Large intestine (tissue), 3 donors: Measurements from ENCODE around the gene PTGS2. TPM values are rescaled to one million over a fixed set of nuclear protein-coding genes. Genes with fewer than 3 reads are reported as not detected.

Experiments
- DNase-seq, 2 donors: peaks; one replicate each; pipeline versions ENCODE4 v3.0.0 to v3.0.0-alpha.2; 2013
- H3K27ac ChIP-seq: one replicate; pipeline ENCODE4 v1.5.1; 2013; ENCODE audit warnings: low read length
- H3K27me3 ChIP-seq: 2 replicates; pipeline ENCODE4 v1.6.1; 2013; ENCODE audit warnings: low read length; ENCODE audit not compliant: control insufficient read depth, insufficient read depth
- H3K36me3 ChIP-seq: 2 replicates; pipeline ENCODE4 v1.6.1; 2013; ENCODE audit warnings: low read length; ENCODE audit not compliant: control insufficient read depth, insufficient read depth
- H3K4me1 ChIP-seq: one replicate; pipeline ENCODE4 v1.6.1; 2013; ENCODE audit warnings: low read length; ENCODE audit not compliant: control insufficient read depth, insufficient read depth
- H3K4me3 ChIP-seq: one replicate; pipeline ENCODE4 v1.5.1; 2013; ENCODE audit warnings: low read length
- H3K9me3 ChIP-seq: one replicate; pipeline ENCODE4 v1.6.1; 2013; ENCODE audit warnings: mild to moderate bottlenecking, low read depth, low read length, moderate library complexity; ENCODE audit not compliant: control insufficient read depth
- WGBS: methylation state at CpG from one replicate; pipeline ENCODE4 v1.1.5; 2013; ENCODE audit warnings: low lambda C conversion rate; ENCODE audit not compliant: insufficient coverage; 5-methylcytosine and 5-hydroxymethylcytosine counted together
- polyA plus RNA-seq: library from polyadenylated mRNA; unstranded; fragments of 120-200 nt; gene quantifications from one replicate; pipeline ENCODE4 v1.2.1, GENCODE V29; 2013

Gene PTGS2
- polyA plus RNA-seq, 1 donor, result 12.3 TPM

GRCh38 chr1:186689907-186690306, 9.7 kb upstream of the PTGS2 start:
- Histone ChIP-seq H3K27me3 (no peaks in the 10 kb centered on the region), H3K9me3 (no peaks in the 10 kb centered on the region), H3K36me3 (no peaks in the 10 kb centered on the region), H3K4me3 (no peak overlapping the region), H3K4me1 (no peaks in the 10 kb centered on the region), H3K27ac (no peak overlapping the region)
- WGBS, result 83% methylated on average over 3 of the region's 3 CpGs
- no peak for DNase-seq

DNA sequence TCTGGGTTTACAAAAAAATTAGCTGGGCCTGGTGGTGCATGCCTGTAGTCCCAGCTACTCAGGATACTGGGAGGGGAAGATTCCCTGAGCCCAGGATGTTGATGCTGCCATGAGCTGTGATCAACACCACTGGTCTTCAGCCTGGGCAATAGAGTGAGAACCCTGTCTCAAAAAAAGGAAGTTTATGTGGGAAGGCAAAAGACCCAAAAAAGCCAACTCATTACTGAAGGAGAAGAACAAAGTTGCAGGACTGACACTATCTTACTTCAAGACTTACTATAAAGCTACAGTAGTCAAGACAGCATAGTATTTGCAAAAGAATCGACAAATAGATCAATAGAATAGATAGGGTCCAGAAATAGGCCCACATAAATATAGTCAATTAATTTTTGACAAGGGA, 9.2 kb upstream of the PTGS2 start:
- Histone ChIP-seq H3K27me3 (no peaks in the 10 kb centered on the region), H3K27ac (no peak overlapping the region), H3K36me3 (no peaks in the 10 kb centered on the region), H3K9me3 (no peaks in the 10 kb centered on the region), H3K4me1 (no peaks in the 10 kb centered on the region), H3K4me3 (no peak overlapping the region)
- no peak for DNase-seq
- WGBS, result no CpG with 5 or more reads among the region's 1 CpG

DNA sequence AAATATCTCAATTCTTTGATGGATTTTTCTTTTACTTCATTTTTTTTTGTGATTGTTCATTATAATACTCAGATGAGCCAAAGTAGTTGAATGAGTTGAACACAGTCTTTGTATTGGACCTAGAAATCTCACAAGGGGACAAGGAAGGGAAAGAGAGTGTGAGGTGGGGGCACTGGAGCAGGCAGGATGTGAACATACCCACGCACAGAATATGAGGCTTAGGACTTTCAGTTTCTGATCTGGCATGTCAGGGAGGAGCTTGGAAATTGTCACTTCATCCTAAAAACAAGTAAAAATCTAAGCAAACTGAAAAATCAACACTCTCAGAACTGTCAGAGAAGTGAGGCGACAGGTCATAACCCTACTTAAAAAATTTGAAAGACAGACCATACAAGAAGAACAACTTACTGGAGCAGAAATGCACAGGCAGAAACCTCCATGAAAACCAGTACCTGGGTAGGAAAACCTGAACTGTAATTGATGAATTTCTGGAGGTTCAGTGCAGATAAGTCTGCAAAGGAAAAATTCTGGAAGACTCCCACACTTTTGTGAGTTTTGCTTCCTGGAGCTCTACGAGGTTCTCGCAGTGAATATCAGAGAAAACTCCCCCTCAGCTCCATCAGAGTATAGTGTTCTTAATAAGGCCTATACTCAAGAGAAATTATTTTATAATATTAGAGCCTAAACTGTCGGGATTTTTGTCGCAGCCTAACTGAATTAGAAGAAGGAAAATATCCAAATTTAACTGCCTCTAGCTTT, 3.6 kb upstream of the PTGS2 start:
- Histone ChIP-seq H3K4me1 (no peaks in the 10 kb centered on the region), H3K9me3 (no peaks in the 10 kb centered on the region), H3K4me3 (no peak overlapping the region), H3K36me3 (no peaks in the 10 kb centered on the region), H3K27me3 (peaks cover 19% of the 10 kb centered on the region), H3K27ac (no peak overlapping the region)
- WGBS, result 94% methylated on average over 2 of the region's 6 CpGs
- DNase-seq, result no peak

DNA sequence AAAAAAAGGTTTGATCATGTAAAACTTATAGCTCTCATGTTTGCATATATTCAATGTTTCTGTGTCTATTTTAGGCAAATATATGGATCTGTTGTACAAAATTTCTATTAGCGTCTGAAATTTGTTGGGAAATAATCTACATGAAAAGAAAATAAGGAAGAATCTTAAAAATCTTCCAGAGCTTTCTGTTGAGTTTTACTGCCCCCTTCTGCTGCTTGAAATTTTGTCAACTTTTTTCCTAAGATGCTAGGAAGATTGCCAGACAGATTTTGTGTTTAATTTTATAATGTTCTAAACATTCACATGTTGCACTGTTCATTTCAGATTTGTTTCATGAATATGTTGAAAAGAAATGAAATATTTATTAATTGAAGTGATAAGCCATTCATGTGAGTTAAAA, 2.5 kb upstream of the PTGS2 start:
- no peak for DNase-seq

DNA sequence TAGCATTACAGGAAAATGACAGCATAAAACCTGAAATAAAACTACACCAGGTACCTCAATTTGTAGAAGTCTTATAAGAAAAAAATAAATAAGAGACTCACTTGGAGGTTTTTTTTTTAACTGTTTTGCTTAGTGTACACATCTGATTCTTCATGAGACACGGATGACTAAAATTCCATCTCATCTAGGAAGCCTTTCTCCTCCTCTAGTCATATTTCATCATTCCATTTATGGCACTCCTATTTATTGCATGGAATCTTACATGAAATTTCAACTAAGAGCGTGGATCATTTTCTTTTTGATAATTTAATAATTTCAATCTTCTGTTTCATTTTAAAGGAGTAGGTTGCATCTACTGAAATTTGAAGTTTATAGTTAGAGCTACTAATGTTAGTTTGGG, 1.6 kb upstream of the PTGS2 start:
- H3K4me3 ChIP-seq, result peak overlapping the region; percentile 74
- peaks cover 21% of the 10 kb centered on the region for H3K27me3 ChIP-seq
- no peak overlapping the region for H3K27ac ChIP-seq
- no peaks in the 10 kb centered on the region for H3K36me3 ChIP-seq
- H3K9me3 ChIP-seq, result no peaks in the 10 kb centered on the region
- WGBS, result 88% methylated on average over 1 of the region's 2 CpGs
- no peaks in the 10 kb centered on the region for H3K4me1 ChIP-seq
- DNase-seq, result no peak

More for the DNA sequence above, 2.5 kb upstream of the PTGS2 start:
- Histone ChIP-seq H3K4me3 (no peak overlapping the region), H3K4me1 (no peaks in the 10 kb centered on the region), H3K9me3 (no peaks in the 10 kb centered on the region), H3K36me3 (no peaks in the 10 kb centered on the region), H3K27ac (no peak overlapping the region), H3K27me3 (peaks cover 21% of the 10 kb centered on the region)
- WGBS, result 73% methylated on average over 1 of the region's 1 CpG

- peak overlapping the region; percentile 46 for H3K27ac ChIP-seq
These were observed 898 bp upstream of the PTGS2 start for GRCh38 chr1:186681121-186681520.

GRCh38 chr1:186679924-186680244, 339 bp downstream of the PTGS2 start:
- WGBS, result no CpG with 5 or more reads among the region's 15 CpGs
- Histone ChIP-seq H3K9me3 (no peaks in the 10 kb centered on the region), H3K27ac (peak overlapping the region; percentile 46), H3K4me1 (no peaks in the 10 kb centered on the region), H3K4me3 (peak overlapping the region; percentile 74), H3K27me3 (peaks cover 21% of the 10 kb centered on the region), H3K36me3 (peaks cover 3% of the 10 kb centered on the region)
- DNase-seq, result no peak

More at GRCh38 chr1:186681121-186681520, 898 bp upstream of the PTGS2 start:
- no CpG with 5 or more reads among the region's 9 CpGs for WGBS
- Histone ChIP-seq H3K9me3 (no peaks in the 10 kb centered on the region), H3K4me1 (no peaks in the 10 kb centered on the region), H3K27me3 (peaks cover 21% of the 10 kb centered on the region), H3K4me3 (peak overlapping the region; percentile 74), H3K36me3 (no peaks in the 10 kb centered on the region)
- DNase-seq, result no peak

DNA sequence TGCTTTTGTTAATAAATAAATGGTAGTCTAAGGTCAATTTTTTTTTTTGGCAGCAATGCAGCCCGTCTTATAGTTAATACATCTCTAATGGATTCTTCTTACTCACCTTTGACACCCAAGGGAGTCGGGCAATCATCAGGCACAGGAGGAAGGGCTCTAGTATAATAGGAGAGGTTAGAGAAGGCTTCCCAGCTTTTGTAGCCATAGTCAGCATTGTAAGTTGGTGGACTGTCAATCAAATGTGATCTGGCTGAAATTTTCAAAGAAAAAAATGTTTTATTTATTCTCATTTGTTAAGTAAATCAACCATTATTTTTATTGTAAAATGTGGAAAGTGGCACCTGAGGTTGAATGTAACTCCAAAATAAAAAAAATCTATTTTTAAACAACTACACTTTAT, 2.1 kb downstream of the PTGS2 start:
- no peak overlapping the region for H3K4me3 ChIP-seq
- H3K4me1 ChIP-seq, result no peaks in the 10 kb centered on the region
- peaks cover 20% of the 10 kb centered on the region for H3K27me3 ChIP-seq
- no peak overlapping the region for H3K27ac ChIP-seq
- no CpG with 5 or more reads among the region's 2 CpGs for WGBS
- peaks cover 3% of the 10 kb centered on the region for H3K36me3 ChIP-seq
- DNase-seq, result no peak
- no peaks in the 10 kb centered on the region for H3K9me3 ChIP-seq

- Histone ChIP-seq H3K36me3 (peaks cover 3% of the 10 kb centered on the region), H3K4me1 (no peaks in the 10 kb centered on the region), H3K4me3 (no peak overlapping the region), H3K27me3 (no peaks in the 10 kb centered on the region), H3K9me3 (no peaks in the 10 kb centered on the region), H3K27ac (no peak overlapping the region)
- DNase-seq, result no peak
- 100% methylated on average over 1 of the region's 3 CpGs for WGBS
These were observed 7.6 kb downstream of the PTGS2 start for GRCh38 chr1:186672596-186672995.

DNA sequence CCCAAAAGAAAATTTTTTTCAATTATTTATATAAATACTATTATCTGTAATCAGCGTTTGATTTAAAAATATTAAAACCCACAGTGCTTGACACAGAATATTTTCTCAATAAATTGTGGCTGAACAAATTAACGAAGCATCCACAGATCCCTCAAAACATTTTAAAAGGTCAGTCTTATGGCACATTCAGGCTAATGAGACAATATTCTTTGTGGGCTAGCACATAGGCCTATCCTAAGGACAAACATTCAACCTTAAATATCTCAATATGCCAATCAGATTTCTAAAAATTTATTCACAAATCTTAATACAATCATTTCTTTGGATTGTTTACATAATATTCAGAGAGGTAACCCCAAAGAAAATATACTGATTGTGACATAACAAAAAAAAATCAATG, 8.1 kb downstream of the PTGS2 start:
- no peaks in the 10 kb centered on the region for H3K9me3 ChIP-seq
- H3K27me3 ChIP-seq, result no peaks in the 10 kb centered on the region
- no peak for DNase-seq
- peaks cover 3% of the 10 kb centered on the region for H3K36me3 ChIP-seq
- no peak overlapping the region for H3K27ac ChIP-seq
- H3K4me3 ChIP-seq, result no peak overlapping the region
- no peaks in the 10 kb centered on the region for H3K4me1 ChIP-seq
- 93% methylated on average over 2 of the region's 2 CpGs for WGBS
